ENCODE measurements around the gene TESK1. TPM values are rescaled to one million over a fixed set of nuclear protein-coding genes. Genes with fewer than 3 reads are reported as not detected.

TESK1 gene
- total and polyA plus RNA-seq, 4 donors: 9.0 to 80.8 (median 44.0) TPM

GRCh38 chr9:35561468-35562261, 43.4 kb upstream of the TESK1 start:
- H3K4me1 ChIP-seq (ENCODE audit: control insufficient read depth, insufficient read depth, low read length): peaks cover 36% of the 10 kb centered on the region
- H3K27me3 ChIP-seq (ENCODE audit: control insufficient read depth, insufficient read depth, low read length): no peaks in the 10 kb centered on the region
- no peaks in the 10 kb centered on the region for H3K9me3 ChIP-seq (ENCODE audit: control insufficient read depth, insufficient read depth, low read length)
- peaks cover 68% of the 10 kb centered on the region for H3K36me3 ChIP-seq (ENCODE audit: control insufficient read depth, insufficient read depth, low read length)
- DNase-seq (ENCODE audit: low read depth in 4 of 6, low spot score in 6 of 6): no peak
- WGBS (ENCODE audit: insufficient coverage): 88% methylated on average over 2 of the region's 6 CpGs
- no peak overlapping the region for H3K27ac ChIP-seq (ENCODE audit: low read depth, low read length)
- no peak overlapping the region for H3K4me3 ChIP-seq (ENCODE audit: low read depth, low read length)

DNA sequence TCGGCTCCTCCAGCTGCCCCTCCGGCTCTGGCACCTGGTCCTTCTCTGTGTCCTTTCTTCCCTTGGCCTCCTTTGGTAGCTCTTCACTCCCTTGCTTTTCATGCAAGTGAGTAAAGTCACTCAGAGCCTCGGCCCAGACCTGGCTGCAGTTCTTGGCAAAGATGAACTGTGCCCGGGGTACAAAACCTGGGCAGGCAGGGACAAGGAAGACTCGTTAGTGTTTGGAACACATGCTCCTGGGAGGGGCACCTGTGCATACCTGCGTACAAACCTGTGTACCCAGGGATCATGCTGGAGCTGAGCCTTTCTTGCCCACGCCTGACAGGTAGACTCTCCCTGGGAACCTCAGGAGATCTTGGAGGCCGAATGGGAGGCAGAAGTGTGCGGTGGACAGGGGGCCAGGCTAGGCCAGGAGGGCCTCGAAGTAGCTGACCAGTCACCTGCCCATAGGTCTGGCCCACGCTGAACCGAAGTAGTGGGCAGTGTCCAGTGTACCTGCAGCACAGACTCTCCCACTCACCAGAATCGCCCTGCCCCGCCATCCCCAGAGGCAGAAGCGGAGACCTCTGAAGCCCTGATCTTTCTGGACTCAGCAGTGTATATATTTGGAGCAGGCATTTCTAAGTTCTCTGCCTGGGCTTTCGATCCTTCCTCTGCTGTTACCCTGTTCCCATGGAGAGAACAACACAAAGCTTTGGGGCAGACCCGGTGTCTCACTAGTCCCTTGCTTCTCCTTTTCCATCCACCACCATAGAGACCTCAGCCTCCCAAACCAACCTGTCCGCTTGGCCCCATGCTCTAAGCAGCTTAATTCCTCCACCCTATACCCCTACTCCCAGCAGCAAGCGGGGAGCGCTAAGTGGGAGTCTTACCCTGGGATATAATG, 41.9 kb upstream of the TESK1 start:
- WGBS (ENCODE audit: insufficient coverage): 89% methylated on average over 19 of the region's 20 CpGs
- H3K27me3 ChIP-seq (ENCODE audit: control insufficient read depth, insufficient read depth, low read length): no peaks in the 10 kb centered on the region
- no peak overlapping the region for H3K4me3 ChIP-seq (ENCODE audit: low read depth, low read length)
- peak overlapping the region; percentile 2 for H3K27ac ChIP-seq (ENCODE audit: low read depth, low read length)
- no peak for DNase-seq (ENCODE audit: low read depth in 4 of 6, low spot score in 6 of 6)
- H3K4me1 ChIP-seq (ENCODE audit: control insufficient read depth, insufficient read depth, low read length): peaks cover 36% of the 10 kb centered on the region
- H3K9me3 ChIP-seq (ENCODE audit: control insufficient read depth, insufficient read depth, low read length): no peaks in the 10 kb centered on the region
- H3K36me3 ChIP-seq (ENCODE audit: control insufficient read depth, insufficient read depth, low read length): peaks cover 55% of the 10 kb centered on the region

DNA sequence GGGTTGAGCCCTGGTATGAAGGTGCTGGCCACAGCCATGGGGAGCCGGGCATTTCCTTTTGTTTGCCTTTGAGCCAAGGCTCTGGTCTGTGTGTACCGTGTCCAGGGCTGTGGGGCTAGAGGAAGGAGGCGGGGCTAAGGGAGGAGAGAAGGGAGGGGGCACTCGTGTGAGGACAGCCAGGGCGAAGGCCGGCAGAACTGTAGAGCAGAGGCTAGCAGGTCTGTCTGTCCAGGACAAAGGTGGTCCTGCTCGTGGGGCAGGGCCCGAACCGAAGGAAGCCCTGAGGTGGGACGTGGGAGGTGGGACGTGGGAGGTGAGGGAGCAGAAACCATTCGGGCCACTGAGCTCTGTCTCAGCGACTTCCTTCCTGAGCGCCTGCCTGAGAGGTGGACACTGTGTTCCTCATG, 41.3 kb upstream of the TESK1 start:
- no peak for DNase-seq (ENCODE audit: low read depth in 4 of 6, low spot score in 6 of 6)
- H3K9me3 ChIP-seq (ENCODE audit: control insufficient read depth, insufficient read depth, low read length): no peaks in the 10 kb centered on the region

DNA sequence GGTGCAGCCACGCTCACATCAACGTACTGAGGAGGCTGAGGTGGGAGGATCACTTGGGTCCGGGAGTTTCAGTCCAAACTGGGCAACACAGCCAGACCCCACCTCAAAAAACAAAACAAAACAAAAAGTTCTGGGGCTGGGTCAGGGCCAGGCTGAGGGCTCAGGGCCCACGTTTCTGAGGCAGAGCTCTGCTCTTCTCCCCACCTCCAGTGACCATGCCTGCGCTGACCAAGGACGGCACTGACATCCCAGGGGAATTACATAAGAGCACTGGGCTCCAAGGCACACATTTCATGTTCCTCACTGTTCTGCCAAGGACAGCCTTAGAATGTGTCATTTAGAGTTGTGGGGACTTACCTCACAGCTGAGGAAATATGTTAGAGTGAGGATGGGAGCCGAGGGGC, 40.4 kb upstream of the TESK1 start:
- H3K36me3 ChIP-seq (ENCODE audit: control insufficient read depth, insufficient read depth, low read length): peaks cover 41% of the 10 kb centered on the region
- H3K27ac ChIP-seq (ENCODE audit: low read depth, low read length): no peak overlapping the region
- WGBS (ENCODE audit: insufficient coverage): 93% methylated on average over 5 of the region's 7 CpGs
- H3K9me3 ChIP-seq (ENCODE audit: control insufficient read depth, insufficient read depth, low read length): no peaks in the 10 kb centered on the region
- H3K4me3 ChIP-seq (ENCODE audit: low read depth, low read length): no peak overlapping the region
- H3K27me3 ChIP-seq (ENCODE audit: control insufficient read depth, insufficient read depth, low read length): no peaks in the 10 kb centered on the region
- peaks cover 36% of the 10 kb centered on the region for H3K4me1 ChIP-seq (ENCODE audit: control insufficient read depth, insufficient read depth, low read length)
- no peak for DNase-seq (ENCODE audit: low read depth in 4 of 6, low spot score in 6 of 6)

More for the DNA sequence above, 41.3 kb upstream of the TESK1 start:
- Histone ChIP-seq H3K36me3 (ENCODE audit: control insufficient read depth, insufficient read depth, low read length) (peaks cover 48% of the 10 kb centered on the region), H3K4me1 (ENCODE audit: control insufficient read depth, insufficient read depth, low read length) (peaks cover 36% of the 10 kb centered on the region), H3K4me3 (ENCODE audit: low read depth, low read length) (no peak overlapping the region), H3K27ac (ENCODE audit: low read depth, low read length) (peak overlapping the region; percentile 2), H3K27me3 (ENCODE audit: control insufficient read depth, insufficient read depth, low read length) (no peaks in the 10 kb centered on the region)
- WGBS (ENCODE audit: insufficient coverage): 38% methylated on average over 14 of the region's 14 CpGs

GRCh38 chr9:35566417-35566816, 38.6 kb upstream of the TESK1 start:
- 100% methylated on average over 1 of the region's 2 CpGs for WGBS (ENCODE audit: insufficient coverage)
- DNase-seq (ENCODE audit: low read depth in 4 of 6, low spot score in 6 of 6): no peak
- Histone ChIP-seq H3K36me3 (ENCODE audit: control insufficient read depth, insufficient read depth, low read length) (peaks cover 23% of the 10 kb centered on the region), H3K27ac (ENCODE audit: low read depth, low read length) (no peak overlapping the region), H3K4me3 (ENCODE audit: low read depth, low read length) (no peak overlapping the region), H3K27me3 (ENCODE audit: control insufficient read depth, insufficient read depth, low read length) (no peaks in the 10 kb centered on the region), H3K9me3 (ENCODE audit: control insufficient read depth, insufficient read depth, low read length) (no peaks in the 10 kb centered on the region), H3K4me1 (ENCODE audit: control insufficient read depth, insufficient read depth, low read length) (peaks cover 27% of the 10 kb centered on the region)

GRCh38 chr9:35568196-35568595, 36.9 kb upstream of the TESK1 start:
- H3K4me1 ChIP-seq (ENCODE audit: control insufficient read depth, insufficient read depth, low read length): peaks cover 16% of the 10 kb centered on the region
- H3K27ac ChIP-seq (ENCODE audit: low read depth, low read length): no peak overlapping the region
- no peaks in the 10 kb centered on the region for H3K9me3 ChIP-seq (ENCODE audit: control insufficient read depth, insufficient read depth, low read length)
- no peak for DNase-seq (ENCODE audit: low read depth in 4 of 6, low spot score in 6 of 6)
- no peak overlapping the region for H3K4me3 ChIP-seq (ENCODE audit: low read depth, low read length)
- H3K27me3 ChIP-seq (ENCODE audit: control insufficient read depth, insufficient read depth, low read length): no peaks in the 10 kb centered on the region
- 90% methylated on average over 2 of the region's 4 CpGs for WGBS (ENCODE audit: insufficient coverage)
- peaks cover 7% of the 10 kb centered on the region for H3K36me3 ChIP-seq (ENCODE audit: control insufficient read depth, insufficient read depth, low read length)

DNA sequence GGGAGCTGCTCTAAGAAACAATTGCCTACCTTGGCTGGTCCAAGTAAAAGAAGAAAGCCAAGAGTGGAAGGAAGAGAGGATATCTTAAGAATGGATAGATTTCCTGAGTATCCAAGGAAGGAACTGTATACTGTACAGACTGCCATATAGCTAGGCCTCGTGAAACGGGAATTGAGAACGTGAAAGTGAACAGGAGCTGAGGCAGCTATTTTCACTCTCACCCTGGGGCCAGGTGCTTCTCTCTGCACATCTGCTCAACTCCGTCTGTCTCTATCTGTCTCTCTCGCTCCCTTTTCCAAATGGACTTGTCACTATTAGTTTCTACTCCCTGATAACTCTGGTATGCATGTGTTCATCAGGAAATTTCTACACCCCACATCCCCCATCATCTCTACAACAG, 35.9 kb upstream of the TESK1 start:
- H3K4me1 ChIP-seq (ENCODE audit: control insufficient read depth, insufficient read depth, low read length): peaks cover 5% of the 10 kb centered on the region
- no peaks in the 10 kb centered on the region for H3K27me3 ChIP-seq (ENCODE audit: control insufficient read depth, insufficient read depth, low read length)
- H3K9me3 ChIP-seq (ENCODE audit: control insufficient read depth, insufficient read depth, low read length): no peaks in the 10 kb centered on the region
- no peak for DNase-seq (ENCODE audit: low read depth in 4 of 6, low spot score in 6 of 6)
- no peaks in the 10 kb centered on the region for H3K36me3 ChIP-seq (ENCODE audit: control insufficient read depth, insufficient read depth, low read length)
- 86% methylated on average over 5 of the region's 5 CpGs for WGBS (ENCODE audit: insufficient coverage)
- no peak overlapping the region for H3K4me3 ChIP-seq (ENCODE audit: low read depth, low read length)
- no peak overlapping the region for H3K27ac ChIP-seq (ENCODE audit: low read depth, low read length)

GRCh38 chr9:35570709-35571504, 34.2 kb upstream of the TESK1 start:
- no peaks in the 10 kb centered on the region for H3K27me3 ChIP-seq (ENCODE audit: control insufficient read depth, insufficient read depth, low read length)
- no peak overlapping the region for H3K27ac ChIP-seq (ENCODE audit: low read depth, low read length)
- WGBS (ENCODE audit: insufficient coverage): 100% methylated on average over 1 of the region's 6 CpGs
- H3K36me3 ChIP-seq (ENCODE audit: control insufficient read depth, insufficient read depth, low read length): no peaks in the 10 kb centered on the region
- no peaks in the 10 kb centered on the region for H3K9me3 ChIP-seq (ENCODE audit: control insufficient read depth, insufficient read depth, low read length)
- DNase-seq (ENCODE audit: low read depth in 4 of 6, low spot score in 6 of 6): no peak
- no peak overlapping the region for H3K4me3 ChIP-seq (ENCODE audit: low read depth, low read length)
- no peaks in the 10 kb centered on the region for H3K4me1 ChIP-seq (ENCODE audit: control insufficient read depth, insufficient read depth, low read length)

GRCh38 chr9:35574578-35575122, 30.4 kb upstream of the TESK1 start:
- Histone ChIP-seq H3K9me3 (ENCODE audit: control insufficient read depth, insufficient read depth, low read length) (no peaks in the 10 kb centered on the region), H3K27ac (ENCODE audit: low read depth, low read length) (no peak overlapping the region), H3K36me3 (ENCODE audit: control insufficient read depth, insufficient read depth, low read length) (no peaks in the 10 kb centered on the region), H3K4me1 (ENCODE audit: control insufficient read depth, insufficient read depth, low read length) (no peaks in the 10 kb centered on the region), H3K4me3 (ENCODE audit: low read depth, low read length) (no peak overlapping the region), H3K27me3 (ENCODE audit: control insufficient read depth, insufficient read depth, low read length) (no peaks in the 10 kb centered on the region)
- no CpG with 5 or more reads among the region's 2 CpGs for WGBS (ENCODE audit: insufficient coverage)
- no peak for DNase-seq (ENCODE audit: low read depth in 4 of 6, low spot score in 6 of 6)
